HL-60 (cell line): ENCODE data around the gene OR10D3.

Source experiments
- CTCF ChIP-seq: IDR thresholded peaks from one replicate; pipeline ENCODE4 v1.5.1; 2011; ENCODE audit warnings: low read length, control low read depth, inconsistent platforms; ENCODE audit not compliant: insufficient read depth
- POLR2AphosphoS5 ChIP-seq: IDR thresholded peaks from 2 replicates; pipeline ENCODE4 v1.6.1; 2012; ENCODE audit warnings: low read depth

GRCh38 chr11:124194293-124195188 is 11.4 kb downstream of the OR10D3 start:
- TF ChIP-seq CTCF (no peak), POLR2AphosphoS5 (no peak)
